ENCODE results near the gene PABPN1.

- TF ChIP-seq CTCF (IDR thresholded peaks at IDR 0.05; ENCODE audit: poor library complexity, severe bottlenecking) = no peak
- no peak for TF ChIP-seq POLR2AphosphoS5 (IDR thresholded peaks at IDR 0.05)
- TF ChIP-seq EP300 (conservative IDR thresholded peaks at IDR 0.05; ENCODE audit: poor library complexity, severe bottlenecking) = no peak
- no peak for TF ChIP-seq MXI1 (conservative IDR thresholded peaks at IDR 0.05; ENCODE audit: poor library complexity, severe bottlenecking)
- TF ChIP-seq REST (IDR thresholded peaks at IDR 0.05; ENCODE audit: borderline replicate concordance) = no peak
- TF ChIP-seq TAF1 (IDR thresholded peaks at IDR 0.05; ENCODE audit: low read depth) = no peak
- TF ChIP-seq SMC3 (conservative IDR thresholded peaks at IDR 0.05; ENCODE audit: poor library complexity) = no peak
- no peak for TF ChIP-seq RAD21 (conservative IDR thresholded peaks at IDR 0.05)
These were observed 51.8 kb downstream of the PABPN1 start for GRCh38 chr14:23373041-23373440.

Measured in neural cell (in vitro differentiated cells).